HG02763 (cell line): ENCODE measurements around the gene CEP135.

ENCODE experiments used
- ATAC-seq: cut with Tn5 transposase; IDR thresholded peaks from one replicate; pipeline ENCODE4 v1.9.1; 2021; ENCODE audit warnings: mild to moderate bottlenecking, moderate library complexity; ENCODE audit not compliant: unreplicated experiment

The CEP135 gene

GRCh38 chr4:56003606-56004005, 54.9 kb downstream of the CEP135 start:
- no peak for ATAC-seq

- ATAC-seq: no peak
These were observed 55.5 kb downstream of the CEP135 start for GRCh38 chr4:56004235-56004634.

GRCh38 chr4:56007154-56007553, 58.4 kb downstream of the CEP135 start:
- no peak for ATAC-seq

GRCh38 chr4:56008206-56008605, 59.5 kb downstream of the CEP135 start:
- ATAC-seq: no peak

- ATAC-seq: no peak
These were observed 77.9 kb downstream of the CEP135 start for GRCh38 chr4:56026596-56026995.

GRCh38 chr4:56028165-56028564, 79.4 kb downstream of the CEP135 start:
- no peak for ATAC-seq

GRCh38 chr4:56038487-56039162, 89.9 kb downstream of the CEP135 start:
- ATAC-seq: no peak

- ATAC-seq: no peak
These were observed 92.1 kb downstream of the CEP135 start for GRCh38 chr4:56040842-56041241.

- ATAC-seq: no peak
These were observed 93.5 kb downstream of the CEP135 start for GRCh38 chr4:56042225-56042624.

- no peak for ATAC-seq
These were observed 99.6 kb downstream of the CEP135 start for GRCh38 chr4:56048383-56048701.

- peak; percentile 93 for ATAC-seq
These were observed 100.1 kb downstream of the CEP135 start for GRCh38 chr4:56048702-56049431.

GRCh38 chr4:56050625-56051024, 101.9 kb downstream of the CEP135 start:
- ATAC-seq: no peak

- ATAC-seq: no peak
These were observed 102.4 kb downstream of the CEP135 start for GRCh38 chr4:56051029-56051709.

GRCh38 chr4:56051710-56052075, 102.9 kb downstream of the CEP135 start:
- no peak for ATAC-seq

- ATAC-seq: no peak
These were observed 103.7 kb downstream of the CEP135 start for GRCh38 chr4:56052481-56052880.

GRCh38 chr4:56052966-56053365, 104.2 kb downstream of the CEP135 start:
- ATAC-seq: no peak

- no peak for ATAC-seq
These were observed 106.6 kb downstream of the CEP135 start for GRCh38 chr4:56055027-56055977.

GRCh38 chr4:56055991-56056390, 107.2 kb downstream of the CEP135 start:
- ATAC-seq: no peak

- ATAC-seq: no peak
These were observed 109.8 kb downstream of the CEP135 start for GRCh38 chr4:56058555-56058954.

- ATAC-seq: no peak
These were observed 111.3 kb downstream of the CEP135 start for GRCh38 chr4:56060036-56060435.

- ATAC-seq: no peak
These were observed 113.4 kb downstream of the CEP135 start for GRCh38 chr4:56062106-56062505.
